ENCODE results near the gene AKR7A2. TPM values are rescaled to one million over a fixed set of nuclear protein-coding genes. Genes with fewer than 3 reads are reported as not detected.

Gene AKR7A2
- total RNA-seq, 2 donors from 2014 or later: 24.1 to 45.1 TPM

GRCh38 chr1:19338323-19338762 is 26.4 kb upstream of the AKR7A2 start:
- no peak for TF ChIP-seq POLR2A (IDR thresholded peaks at IDR 0.05)
- peak in 3 of 7 experiments; percentile 25 to 53 (median 45) for TF ChIP-seq CTCF (IDR thresholded peaks at IDR 0.05)
- no peaks in the 10 kb centered on the region for H3K27me3 ChIP-seq
- no peaks in the 10 kb centered on the region for H3K9me3 ChIP-seq
- H3K4me3 ChIP-seq: no peak overlapping the region
- intact Hi-C loops (cut with DNase I): no loop called here
- WGBS, 2 donors: 80 to 82% methylated on average over 22 to 27 of the region's 27 CpGs
- no peaks in the 10 kb centered on the region for H3K4me1 ChIP-seq
- DNase-seq: peak; percentile 33 to 67 (median 46)
- no peak overlapping the region for H3K27ac ChIP-seq
- peaks cover 0 to 4% of the 10 kb centered on the region in 2 donors for H3K36me3 ChIP-seq (replicated peaks in 1 of 2; ENCODE audit: insufficient read depth in 1 of 2, low read depth in 2 of 2)
- no peak for ATAC-seq

- intact Hi-C loops (cut with DNase I): no loop called here
- H3K36me3 ChIP-seq (replicated peaks in 1 of 2; ENCODE audit: insufficient read depth in 1 of 2, low read depth in 2 of 2): no peaks in the 10 kb centered on the region
- ATAC-seq (no peak), DNase-seq (no peak)
- H3K4me3 ChIP-seq: no peak overlapping the region
- WGBS, 2 donors: 95 to 98% methylated on average over 4 of the region's 4 CpGs
- TF ChIP-seq CTCF (IDR thresholded peaks at IDR 0.05): no peak
- no peak for TF ChIP-seq POLR2A (IDR thresholded peaks at IDR 0.05)
- H3K4me1 ChIP-seq: no peaks in the 10 kb centered on the region
- no peaks in the 10 kb centered on the region for H3K27me3 ChIP-seq
- no peaks in the 10 kb centered on the region for H3K9me3 ChIP-seq
- H3K27ac ChIP-seq: no peak overlapping the region
Measured at GRCh38 chr1:19337289-19337688, 25.3 kb upstream of the AKR7A2 start.

GRCh38 chr1:19336543-19336942 is 24.6 kb upstream of the AKR7A2 start:
- Histone ChIP-seq H3K4me3 (no peak overlapping the region), H3K36me3 (replicated peaks in 1 of 2; ENCODE audit: insufficient read depth in 1 of 2, low read depth in 2 of 2) (no peaks in the 10 kb centered on the region), H3K27ac (no peak overlapping the region), H3K27me3 (no peaks in the 10 kb centered on the region), H3K9me3 (no peaks in the 10 kb centered on the region), H3K4me1 (no peaks in the 10 kb centered on the region)
- intact Hi-C loops (cut with DNase I): no loop called here
- no peak for DNase-seq
- TF ChIP-seq CTCF (IDR thresholded peaks at IDR 0.05) (no peak), POLR2A (IDR thresholded peaks at IDR 0.05) (no peak)
- 89 to 95% methylated on average over 6 to 7 of the region's 7 CpGs for WGBS, 2 donors
- no peak for ATAC-seq

- no peaks in the 10 kb centered on the region for H3K4me1 ChIP-seq
- WGBS, 2 donors: 73 to 90% methylated on average over 8 to 9 of the region's 9 CpGs
- H3K27me3 ChIP-seq: no peaks in the 10 kb centered on the region
- no peak for ATAC-seq
- intact Hi-C loops (cut with DNase I): no loop called here
- no peak overlapping the region for H3K4me3 ChIP-seq
- no peak overlapping the region for H3K27ac ChIP-seq
- H3K36me3 ChIP-seq (replicated peaks in 1 of 2; ENCODE audit: insufficient read depth in 1 of 2, low read depth in 2 of 2): peaks cover 0 to 2% of the 10 kb centered on the region in 2 donors
- DNase-seq: no peak
- TF ChIP-seq POLR2A (IDR thresholded peaks at IDR 0.05) (no peak), CTCF (IDR thresholded peaks at IDR 0.05) (no peak)
- H3K9me3 ChIP-seq: no peaks in the 10 kb centered on the region
Measured at GRCh38 chr1:19333587-19334354, 21.8 kb upstream of the AKR7A2 start.

- no peaks in the 10 kb centered on the region for H3K4me1 ChIP-seq
- DNase-seq: no peak
- 88 to 94% methylated on average over 12 of the region's 12 CpGs for WGBS, 2 donors
- peak; percentile 8 for ATAC-seq
- no peaks in the 10 kb centered on the region for H3K27me3 ChIP-seq
- no peak overlapping the region for H3K4me3 ChIP-seq
- intact Hi-C loops (cut with DNase I): no loop called here
- TF ChIP-seq POLR2A (IDR thresholded peaks at IDR 0.05): no peak
- no peak for TF ChIP-seq CTCF (IDR thresholded peaks at IDR 0.05)
- peaks cover 0 to 6% of the 10 kb centered on the region in 2 donors for H3K36me3 ChIP-seq (replicated peaks in 1 of 2; ENCODE audit: insufficient read depth in 1 of 2, low read depth in 2 of 2)
- H3K27ac ChIP-seq: no peak overlapping the region
- H3K9me3 ChIP-seq: no peaks in the 10 kb centered on the region
Measured at GRCh38 chr1:19332832-19333231, 20.9 kb upstream of the AKR7A2 start.
